ENCODE data around the gene RAD1.

- TF ChIP-seq POLR2A (IDR thresholded peaks at IDR 0.05; ENCODE audit: low read depth, low read length), result no peak
- no peak for TF ChIP-seq POLR2AphosphoS5 (IDR thresholded peaks at IDR 0.05; ENCODE audit: low read depth, low read length)
- no peak for TF ChIP-seq PAX5 (IDR thresholded peaks at IDR 0.05; ENCODE audit: insufficient read depth, low read length, severe bottlenecking)
Measured at GRCh38 chr5:34932947-34933346, 17.6 kb upstream of the RAD1 start.

All from GM12891 (cell line).